Keratinocyte (primary cell): ENCODE measurements around the gene ATP11A. TPM values are rescaled to one million over a fixed set of nuclear protein-coding genes. Genes with fewer than 3 reads are reported as not detected.

Experiments
- DNase-seq: peaks from one replicate; pipeline ENCODE4 v3.0.0-alpha.2; 2011; ENCODE audit warnings: low read depth, missing footprints, low spot score
- FAIRE-seq: peaks from 2 replicates; lab custom pipeline; 2011; peaks lifted over from hg19 to GRCh38; lab: Jason Lieb, UNC
- H2AFZ ChIP-seq: 2 replicates; pipeline ENCODE4 v1.6.0; 2012; ENCODE audit warnings: low read length, control low read depth, inconsistent platforms; ENCODE audit not compliant: control insufficient read depth
- H3K27ac ChIP-seq: 2 replicates; pipeline ENCODE4 v1.5.1; 2011; ENCODE audit warnings: low read length; ENCODE audit not compliant: control insufficient read depth, insufficient read depth
- H3K27me3 ChIP-seq: 3 replicates; pipeline ENCODE4 v1.6.0; 2011; ENCODE audit warnings: low read length; ENCODE audit not compliant: control insufficient read depth, insufficient read depth; ENCODE audit errors: extremely low read depth
- H3K36me3 ChIP-seq, 2 experiments: 2 replicates in 1 of 2; 3 replicates in 1 of 2; pipeline ENCODE4 v1.5.1; 2011; ENCODE audit warnings: low read length in 2 of 2, mild to moderate bottlenecking in 1 of 2; ENCODE audit not compliant: control insufficient read depth in 2 of 2, insufficient read depth in 2 of 2; ENCODE audit errors: extremely low read depth in 1 of 2
- H3K4me1 ChIP-seq: 3 replicates; pipeline ENCODE4 v1.5.1; 2011; ENCODE audit warnings: low read length; ENCODE audit not compliant: control insufficient read depth, insufficient read depth; ENCODE audit errors: extremely low read depth
- H3K4me2 ChIP-seq: 3 replicates; pipeline ENCODE4 v1.6.0; 2011; ENCODE audit warnings: low read depth, low read length; ENCODE audit not compliant: control insufficient read depth, insufficient read depth; ENCODE audit errors: extremely low read depth
- H3K4me3 ChIP-seq, 3 experiments: fragments of 200-600 bp in 1 of 3; sonication (generic) in 1 of 3; 2 replicates in 2 of 3; 3 replicates in 1 of 3; pipeline ENCODE4 v1.5.1; 2011 to 2016; ENCODE audit warnings: low read length in 3 of 3, mild to moderate bottlenecking in 3 of 3, control low read depth in 2 of 3, inconsistent platforms in 1 of 3, low read depth in 1 of 3, mixed read lengths in 1 of 3, mixed run types in 1 of 3, moderate library complexity in 1 of 3; ENCODE audit not compliant: control insufficient read depth in 2 of 3, insufficient read depth in 2 of 3; ENCODE audit errors: extremely low read depth in 1 of 3
- H3K79me2 ChIP-seq: 2 replicates; pipeline ENCODE4 v1.6.0; 2012; ENCODE audit warnings: low read length; ENCODE audit not compliant: control insufficient read depth, insufficient read depth
- H3K9ac ChIP-seq: 3 replicates; pipeline ENCODE4 v1.6.0; 2011; ENCODE audit warnings: low read length; ENCODE audit not compliant: control insufficient read depth, insufficient read depth; ENCODE audit errors: extremely low read depth
- H3K9me1 ChIP-seq: 3 replicates; pipeline ENCODE4 v1.6.0; 2011; ENCODE audit warnings: low read length; ENCODE audit not compliant: control insufficient read depth, insufficient read depth; ENCODE audit errors: extremely low read depth
- H3K9me3 ChIP-seq: 2 replicates; pipeline ENCODE4 v1.5.1; 2012; ENCODE audit warnings: low read depth, low read length; ENCODE audit not compliant: control insufficient read depth
- H4K20me1 ChIP-seq: 3 replicates; pipeline ENCODE4 v1.6.0; 2011; ENCODE audit warnings: low read length; ENCODE audit not compliant: control insufficient read depth, insufficient read depth; ENCODE audit errors: extremely low read depth
- EZH2 ChIP-seq: IDR thresholded peaks from one replicate; pipeline ENCODE4 v1.6.1; 2012; ENCODE audit warnings: inconsistent platforms, mild to moderate bottlenecking, low read length, moderate library complexity
- dilution Hi-C: fragments of 300-500 bp; cut with MboI; formaldehyde crosslinking; loops from one replicate; pipeline ENCODE4 v1.7.0; 2020; ENCODE audit warnings: low sequenced_read_pairs; ENCODE audit not compliant: extremely low pct_ligation_motif_present
- polyA plus RNA-seq, 5 experiments: library from polyadenylated mRNA; depleted of rRNA in 3 of 5; stranded (reverse) in 3 of 5; stranded (forward) in 1 of 5; unstranded in 1 of 5; fragments of >200 nt; gene quantifications; 1 replicate in 1 of 5; 2 replicates in 3 of 5; 3 replicates in 1 of 5; pipeline versions ENCODE4 v1.2.1 to v1.2.3, GENCODE V29; 2011 to 2012; ENCODE audit warnings: missing spikeins in 2 of 5, low read depth in 1 of 5, low replicate concordance in 1 of 5
- TF ChIP-seq, protein P1 (sequence below), 3 experiments: IDR thresholded peaks in 1 of 3; conservative IDR thresholded peaks in 1 of 3; optimal IDR thresholded peaks in 1 of 3; 2 replicates in 2 of 3; 3 replicates in 1 of 3; pipeline versions ENCODE3 to v1.5.1; 2011; ENCODE audit warnings: low read length in 3 of 3, mild to moderate bottlenecking in 3 of 3, moderate library complexity in 2 of 3, control low read depth in 1 of 3, inconsistent platforms in 1 of 3; ENCODE audit not compliant: insufficient read depth in 2 of 3; ENCODE audit errors: extremely low read depth in 1 of 3

Gene ATP11A
- polyA plus RNA-seq, 1 donor (not counting 4 experiments of a cell fraction or from before 2014, with no cell fraction given), result 4.3 TPM

DNA sequence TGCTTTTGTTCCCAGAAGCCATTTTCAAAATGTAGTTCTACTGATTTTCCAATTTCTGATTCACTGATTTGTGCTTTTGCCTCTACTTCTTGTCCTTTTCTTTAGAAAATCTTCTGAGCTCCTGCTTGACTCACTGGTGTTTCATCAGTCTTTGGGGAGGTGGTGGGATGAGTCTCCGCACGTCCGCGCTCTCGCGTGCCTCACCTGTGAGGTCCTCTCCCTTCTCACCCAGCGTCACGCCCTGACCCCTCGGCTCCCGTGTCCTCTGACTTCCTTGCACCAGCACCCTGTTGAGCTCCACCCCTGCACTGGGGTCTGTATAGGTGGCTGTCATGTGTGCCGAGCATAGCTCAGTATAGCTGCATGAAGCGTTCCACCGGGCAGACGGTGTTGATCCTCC lies 226.5 kb downstream of the ATP11A start:
- DNase-seq (no peak), FAIRE-seq (no peak)
- dilution Hi-C loops, result no loop called here
- no peak for TF ChIP-seq EZH2
- Histone ChIP-seq H3K4me1 (peaks cover 2% of the 10 kb centered on the region), H3K9me1 (no peaks in the 10 kb centered on the region), H3K4me3 (no peak overlapping the region), H3K9me3 (no peaks in the 10 kb centered on the region), H3K9ac (no peak overlapping the region), H3K27me3 (peaks cover 9% of the 10 kb centered on the region), H4K20me1 (no peaks in the 10 kb centered on the region), H2AFZ (no peak overlapping the region), H3K36me3 (no peaks in the 10 kb centered on the region), H3K79me2 (no peaks in the 10 kb centered on the region), H3K4me2 (no peak overlapping the region), H3K27ac (no peak overlapping the region)

DNA sequence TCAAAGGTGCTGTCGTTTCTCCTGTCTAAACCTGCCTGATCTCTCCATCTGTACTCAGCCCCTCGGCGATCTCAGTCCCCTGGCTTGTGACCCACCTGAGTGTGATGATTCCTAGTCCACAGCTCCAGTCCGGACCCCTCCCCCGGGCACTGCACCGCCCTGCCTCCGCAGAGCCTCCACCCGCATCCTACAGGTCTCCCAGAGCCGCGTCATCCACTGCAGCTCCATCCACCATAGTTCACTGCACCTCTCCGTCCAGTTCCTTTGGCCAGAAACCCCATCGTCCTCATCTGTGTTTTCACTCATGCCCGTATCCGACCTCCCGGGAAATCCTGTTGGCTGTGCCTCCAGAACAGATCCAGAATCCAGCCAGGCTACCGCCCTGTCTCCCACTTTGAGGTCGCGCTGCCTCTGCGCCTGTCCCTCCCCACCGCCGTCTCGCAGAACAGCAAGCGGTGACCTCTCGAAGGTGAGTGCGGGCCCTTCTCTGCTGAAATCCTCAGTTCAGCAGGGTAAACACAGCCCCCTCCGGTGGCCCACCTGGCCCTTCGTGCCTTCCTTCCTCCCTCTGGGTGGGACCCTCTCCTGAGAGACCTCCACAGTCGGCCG lies 227.3 kb downstream of the ATP11A start:
- Histone ChIP-seq H3K4me2 (no peak overlapping the region), H3K27me3 (peaks cover 9% of the 10 kb centered on the region), H4K20me1 (no peaks in the 10 kb centered on the region), H3K79me2 (no peaks in the 10 kb centered on the region), H3K4me1 (peaks cover 2% of the 10 kb centered on the region), H3K36me3 (no peaks in the 10 kb centered on the region), H3K4me3 (no peak overlapping the region), H3K9ac (no peak overlapping the region), H3K27ac (no peak overlapping the region), H2AFZ (no peak overlapping the region), H3K9me1 (no peaks in the 10 kb centered on the region), H3K9me3 (no peaks in the 10 kb centered on the region)
- dilution Hi-C loops, result no loop called here
- no peak for FAIRE-seq
- DNase-seq, result no peak
- TF ChIP-seq, protein P1, sequence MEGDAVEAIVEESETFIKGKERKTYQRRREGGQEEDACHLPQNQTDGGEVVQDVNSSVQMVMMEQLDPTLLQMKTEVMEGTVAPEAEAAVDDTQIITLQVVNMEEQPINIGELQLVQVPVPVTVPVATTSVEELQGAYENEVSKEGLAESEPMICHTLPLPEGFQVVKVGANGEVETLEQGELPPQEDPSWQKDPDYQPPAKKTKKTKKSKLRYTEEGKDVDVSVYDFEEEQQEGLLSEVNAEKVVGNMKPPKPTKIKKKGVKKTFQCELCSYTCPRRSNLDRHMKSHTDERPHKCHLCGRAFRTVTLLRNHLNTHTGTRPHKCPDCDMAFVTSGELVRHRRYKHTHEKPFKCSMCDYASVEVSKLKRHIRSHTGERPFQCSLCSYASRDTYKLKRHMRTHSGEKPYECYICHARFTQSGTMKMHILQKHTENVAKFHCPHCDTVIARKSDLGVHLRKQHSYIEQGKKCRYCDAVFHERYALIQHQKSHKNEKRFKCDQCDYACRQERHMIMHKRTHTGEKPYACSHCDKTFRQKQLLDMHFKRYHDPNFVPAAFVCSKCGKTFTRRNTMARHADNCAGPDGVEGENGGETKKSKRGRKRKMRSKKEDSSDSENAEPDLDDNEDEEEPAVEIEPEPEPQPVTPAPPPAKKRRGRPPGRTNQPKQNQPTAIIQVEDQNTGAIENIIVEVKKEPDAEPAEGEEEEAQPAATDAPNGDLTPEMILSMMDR (optimal IDR thresholded peaks at IDR 0.05 in 1 of 3, IDR thresholded peaks at IDR 0.05 in 1 of 3, conservative IDR thresholded peaks at IDR 0.05 in 1 of 3; ENCODE audit: extremely low read depth in 1 of 3, insufficient read depth in 2 of 3, low read length in 3 of 3), result no peak
- TF ChIP-seq EZH2, result no peak

DNA sequence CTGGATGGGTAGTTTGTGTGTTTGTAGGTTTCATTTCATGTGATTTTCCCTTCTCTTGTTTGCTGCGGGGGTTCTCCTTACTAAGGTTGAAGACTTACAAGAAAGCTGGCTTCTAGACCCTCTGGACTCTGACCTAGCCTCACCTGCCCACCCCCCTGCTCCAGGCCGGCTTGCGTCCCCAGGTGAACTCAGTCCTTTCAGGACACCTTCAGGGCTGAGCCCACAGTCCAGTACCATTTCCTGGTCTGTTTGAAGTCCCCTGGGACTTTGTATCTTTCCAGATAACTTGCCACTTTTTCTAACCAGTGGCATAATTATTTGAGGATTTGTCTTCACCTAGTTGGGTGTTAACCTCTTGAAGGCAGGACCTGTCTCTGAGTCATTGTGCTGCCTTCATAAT lies 227.9 kb downstream of the ATP11A start:
- dilution Hi-C loops, result no loop called here
- Histone ChIP-seq H3K36me3 (no peaks in the 10 kb centered on the region), H3K9me3 (no peaks in the 10 kb centered on the region), H3K4me2 (no peak overlapping the region), H3K4me1 (peaks cover 2% of the 10 kb centered on the region), H4K20me1 (no peaks in the 10 kb centered on the region), H3K27me3 (peaks cover 9% of the 10 kb centered on the region), H3K9me1 (no peaks in the 10 kb centered on the region), H3K27ac (no peak overlapping the region), H3K4me3 (no peak overlapping the region), H2AFZ (no peak overlapping the region), H3K79me2 (no peaks in the 10 kb centered on the region), H3K9ac (no peak overlapping the region)
- no peak for DNase-seq
- no peak for TF ChIP-seq EZH2
- TF ChIP-seq, protein P1 (optimal IDR thresholded peaks at IDR 0.05 in 1 of 3, IDR thresholded peaks at IDR 0.05 in 1 of 3, conservative IDR thresholded peaks at IDR 0.05 in 1 of 3; ENCODE audit: extremely low read depth in 1 of 3, insufficient read depth in 2 of 3, low read length in 3 of 3), result no peak
- FAIRE-seq, result no peak
